Right lobe of liver (tissue), 4 donors: Measurements from ENCODE around the gene BEAN1.

Experiments
- CTCF ChIP-seq, 4 donors: fragments of 200-600 bp in 3 of 4; fragments of 450-650 bp in 1 of 4; IDR thresholded peaks; one replicate each; pipeline versions ENCODE4 v1.5.1 to v1.8.0; 2016 to 2022; ENCODE audit warnings: antibody characterized with exemption in 4 of 4, mild to moderate bottlenecking in 2 of 4
- POLR2A ChIP-seq: fragments of 450-650 bp; IDR thresholded peaks from one replicate; pipeline ENCODE4 v1.6.1; 2017; ENCODE audit warnings: antibody characterized with exemption, mild to moderate bottlenecking
- donor health status: DM: no; HTN: no; CAD: no.
- donor health status: DM: no; HTN: no; CAD: no.
- donor health status: DM: no; HTN: yes; CAD: no.

DNA sequence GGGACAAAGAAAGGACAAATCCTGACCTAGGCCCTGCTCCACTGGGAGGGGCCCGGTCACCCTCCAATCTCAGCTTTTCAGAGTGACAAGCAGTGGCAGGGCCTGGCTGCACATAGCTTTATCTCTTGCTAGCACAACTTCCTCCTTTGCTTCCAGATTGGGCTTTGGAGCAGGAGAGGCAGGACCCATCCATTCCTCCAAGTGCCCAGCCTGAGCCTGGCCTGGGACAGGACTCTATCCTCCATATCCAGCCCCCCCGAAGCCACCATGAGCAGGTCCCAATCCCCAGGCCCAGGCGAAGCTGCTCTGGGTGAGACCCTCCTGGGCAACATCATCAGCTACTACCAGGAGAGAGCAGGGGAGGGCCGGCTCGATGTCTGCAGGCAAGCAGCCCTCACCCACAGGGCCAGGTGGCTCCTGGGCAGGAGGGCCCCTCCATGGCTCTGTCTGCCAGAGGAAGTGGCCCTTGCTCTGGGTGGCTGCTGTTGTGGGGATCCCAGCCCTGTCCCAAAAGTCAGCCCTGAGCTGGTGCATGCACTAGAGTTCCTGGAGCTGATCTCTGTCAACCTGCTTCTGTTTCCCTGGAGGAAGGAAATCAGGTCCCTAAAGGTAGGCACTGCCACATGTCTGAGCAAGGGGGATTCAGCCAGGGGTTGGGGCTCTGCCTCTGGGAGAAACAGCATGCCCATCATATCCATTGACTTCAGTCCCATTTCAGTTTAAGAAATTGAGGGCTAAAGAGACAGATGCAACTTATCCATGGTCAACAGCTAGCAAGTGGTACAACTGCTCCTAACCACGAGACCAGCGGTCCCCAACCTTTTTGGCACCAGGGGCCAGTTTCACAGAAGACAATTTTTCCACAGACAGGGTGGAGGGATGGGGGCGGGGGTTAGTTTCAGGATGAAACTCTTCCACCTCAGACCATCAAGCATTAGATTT lies 64.0 kb downstream of the BEAN1 start:
- no peak for TF ChIP-seq CTCF (IDR thresholded peaks at IDR 0.05)
- TF ChIP-seq POLR2A: no peak
